HG02840 (cell line): ENCODE results near the gene ADAMTS7.
"Not testable (repeated sequence)": the region's sequence is repeated elsewhere in the genome, so short reads cannot be mapped to it uniquely, and the experiment has no call there.

Experiments used
- ATAC-seq: cut with Tn5 transposase; IDR thresholded peaks from one replicate; pipeline ENCODE4 v1.9.1; 2021; ENCODE audit warnings: mild to moderate bottlenecking, moderate library complexity, moderate number of reproducible peaks; ENCODE audit not compliant: unreplicated experiment, low FRiP score

Gene ADAMTS7

GRCh38 chr15:78811124-78811824 lies at the start of gene ADAMTS7:
Gene ADAMTS7, minus strand, starts transcription at chr15:78811464. Its CDS starts 244 bp downstream, at chr15:78811220.
- ATAC-seq, result no peak

DNA sequence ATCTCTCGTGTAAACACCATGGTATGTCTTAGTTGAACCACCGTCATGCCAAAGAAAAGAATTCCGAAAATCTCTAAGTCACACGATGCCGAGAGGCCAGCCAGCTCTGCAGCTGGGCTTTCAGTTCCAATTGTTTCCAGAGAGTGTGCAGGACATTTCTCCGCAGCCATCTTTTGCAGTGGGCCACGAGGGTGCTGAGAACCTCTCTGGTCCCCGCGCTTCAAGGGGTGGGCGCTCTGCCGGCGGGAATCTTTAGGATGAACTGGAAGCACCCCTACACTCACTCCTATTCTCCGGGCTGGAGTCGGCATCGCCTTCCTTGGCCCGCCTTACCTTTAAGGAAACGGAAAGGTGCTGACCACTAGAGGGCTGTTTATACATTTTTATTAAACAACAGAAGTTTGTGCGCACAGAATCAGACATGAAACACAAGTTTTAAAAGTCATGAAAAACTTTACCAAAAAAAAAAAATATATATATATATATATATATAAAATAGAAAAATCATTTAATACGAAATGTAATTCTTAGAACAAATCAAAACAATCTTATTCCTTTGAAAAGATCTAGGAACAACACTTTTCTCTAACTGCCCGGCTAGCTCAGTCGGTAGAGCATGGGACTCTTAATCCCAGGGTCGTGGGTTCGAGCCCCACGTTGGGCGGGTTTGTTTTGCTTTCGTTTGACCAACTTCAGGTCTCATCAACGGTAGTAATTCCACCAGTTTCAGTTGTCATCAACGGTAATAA lies 48.9 kb upstream of the ADAMTS7 start:
- peak; percentile 66 for ATAC-seq

- ATAC-seq, result no peak
Measured at GRCh38 chr15:78855746-78856145, 44.5 kb upstream of the ADAMTS7 start.

- ATAC-seq, result no peak
Measured at GRCh38 chr15:78854833-78855372, 43.6 kb upstream of the ADAMTS7 start.

- ATAC-seq, result no peak
Measured at GRCh38 chr15:78853500-78853899, 42.2 kb upstream of the ADAMTS7 start.

DNA sequence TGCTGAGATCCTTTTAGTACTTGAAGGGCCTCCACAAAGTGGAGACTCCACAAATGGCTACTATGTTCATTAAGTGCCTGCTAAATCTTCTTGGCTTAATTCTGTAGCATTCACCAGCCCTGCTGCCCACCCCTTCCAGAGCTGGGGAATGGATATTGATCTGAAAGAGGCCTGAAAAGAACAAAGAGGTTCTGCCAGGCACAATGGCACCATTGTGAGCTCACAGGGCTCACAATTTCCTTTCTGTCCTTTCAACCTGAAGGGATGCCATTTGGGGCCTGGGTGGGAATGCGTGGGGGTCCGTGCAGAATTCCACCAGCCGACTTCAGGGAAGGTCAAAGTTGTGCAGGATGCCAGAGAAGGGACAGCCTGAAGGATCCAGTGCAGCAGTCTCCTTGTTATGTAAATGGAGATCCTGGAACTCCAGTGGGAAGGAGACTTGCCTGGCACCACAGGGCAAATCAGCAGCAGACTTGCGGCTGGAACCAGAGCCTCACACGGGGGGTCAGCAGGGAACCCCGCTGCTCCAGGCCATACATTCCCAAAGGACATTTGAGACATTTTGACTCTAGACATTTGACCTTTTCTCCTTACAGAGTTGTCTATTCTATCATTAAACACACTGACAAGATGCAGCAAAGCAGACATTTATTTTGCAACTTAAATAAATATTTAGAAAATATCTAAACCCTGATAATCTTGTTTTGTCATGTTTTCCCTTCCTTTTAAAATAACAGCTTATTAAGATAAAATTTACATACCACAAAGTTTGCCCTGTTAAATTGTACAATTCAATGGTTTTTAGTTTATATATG lies 39.9 kb upstream of the ADAMTS7 start:
- no peak for ATAC-seq

- ATAC-seq, result no peak
Measured at GRCh38 chr15:78850352-78850751, 39.1 kb upstream of the ADAMTS7 start.

DNA sequence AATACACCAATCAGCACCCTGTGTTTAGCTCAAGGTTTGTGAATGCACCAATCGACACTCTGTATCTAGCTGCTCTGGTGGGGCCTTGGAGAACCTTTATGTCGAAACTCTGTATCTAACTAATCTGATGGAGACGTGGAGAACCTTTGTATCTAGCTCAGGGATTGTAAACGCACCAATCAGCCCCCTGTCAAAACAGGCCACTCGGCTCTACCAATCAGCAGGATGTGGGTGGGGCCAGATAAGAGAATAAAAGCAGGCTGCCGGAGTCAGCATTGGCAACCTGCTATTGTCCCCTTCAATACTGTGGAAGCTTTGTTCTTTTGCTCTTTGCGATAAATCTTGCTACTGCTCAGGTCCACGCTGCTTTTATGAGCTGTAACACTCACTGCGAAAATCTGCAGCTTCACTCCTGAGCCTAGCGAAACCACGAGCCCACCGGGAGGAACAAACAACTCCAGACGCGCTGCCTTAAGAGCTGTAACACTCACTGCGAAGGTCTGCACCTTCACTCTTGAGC lies 36.2 kb upstream of the ADAMTS7 start:
- ATAC-seq, result not testable (repeated sequence)

DNA sequence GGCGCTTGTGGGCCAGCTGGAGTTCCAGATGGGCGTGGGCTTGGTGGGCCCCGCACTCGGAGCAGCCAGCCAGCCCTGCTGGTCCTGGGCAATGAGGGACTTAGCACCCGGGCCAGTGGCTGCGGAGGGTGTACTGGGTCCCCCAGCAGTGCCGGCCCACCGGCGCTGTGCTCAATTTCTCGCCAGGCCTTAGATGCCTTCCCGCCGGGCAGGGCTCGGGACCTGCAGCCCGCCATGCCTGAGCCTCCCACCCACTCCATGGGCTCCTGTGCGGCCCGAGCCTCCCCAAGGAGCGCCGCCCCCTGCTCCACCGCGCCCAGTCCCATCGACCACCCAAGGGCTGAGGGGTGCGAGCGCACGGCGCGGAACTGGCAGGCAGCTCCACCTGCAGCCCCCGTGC lies 35.6 kb upstream of the ADAMTS7 start:
- not testable (repeated sequence) for ATAC-seq

- no peak for ATAC-seq
Measured at GRCh38 chr15:78842519-78842918, 31.3 kb upstream of the ADAMTS7 start.

- ATAC-seq, result no peak
Measured at GRCh38 chr15:78841891-78842290, 30.6 kb upstream of the ADAMTS7 start.

GRCh38 chr15:78841376-78841706 lies 30.1 kb upstream of the ADAMTS7 start:
- ATAC-seq, result no peak

DNA sequence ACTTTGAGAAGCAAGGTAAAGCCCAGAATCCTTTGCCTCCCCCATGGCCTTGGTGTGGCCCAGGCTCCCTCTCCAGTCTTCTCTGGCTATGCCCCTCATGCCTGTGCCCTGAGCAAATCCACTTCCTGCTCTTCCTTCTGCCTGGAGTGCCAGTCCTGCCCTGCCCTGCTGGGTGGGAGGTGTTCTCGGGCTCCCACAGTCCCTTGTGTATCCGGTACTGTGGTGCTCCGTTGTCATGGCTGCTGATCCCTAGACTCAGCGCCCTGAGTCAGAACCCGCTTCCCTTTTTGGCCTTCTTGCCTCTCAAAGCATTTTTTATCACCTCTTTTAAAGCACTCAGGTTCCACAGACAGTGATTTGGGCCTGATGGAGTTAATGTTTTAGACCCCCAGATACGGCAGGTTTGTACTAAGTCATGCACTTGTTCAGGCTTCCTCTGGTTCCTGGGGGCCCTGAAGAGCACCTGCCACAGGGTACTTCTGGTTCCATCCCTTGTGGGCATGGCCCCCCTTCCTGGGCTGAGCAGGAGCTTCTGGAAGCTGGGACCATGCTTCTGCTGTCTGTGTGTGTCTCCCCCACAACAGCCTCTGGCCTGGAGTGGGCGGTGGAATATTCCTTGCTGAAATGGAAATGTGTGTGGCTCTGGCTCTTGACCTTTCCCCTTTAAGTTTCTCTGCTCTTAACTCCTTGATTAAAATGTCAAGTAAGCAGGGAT lies 29.6 kb upstream of the ADAMTS7 start:
- no peak for ATAC-seq

- not testable (repeated sequence) for ATAC-seq
Measured at GRCh38 chr15:78839151-78839550, 27.9 kb upstream of the ADAMTS7 start.

GRCh38 chr15:78838489-78838888 lies 27.2 kb upstream of the ADAMTS7 start:
- no peak for ATAC-seq

DNA sequence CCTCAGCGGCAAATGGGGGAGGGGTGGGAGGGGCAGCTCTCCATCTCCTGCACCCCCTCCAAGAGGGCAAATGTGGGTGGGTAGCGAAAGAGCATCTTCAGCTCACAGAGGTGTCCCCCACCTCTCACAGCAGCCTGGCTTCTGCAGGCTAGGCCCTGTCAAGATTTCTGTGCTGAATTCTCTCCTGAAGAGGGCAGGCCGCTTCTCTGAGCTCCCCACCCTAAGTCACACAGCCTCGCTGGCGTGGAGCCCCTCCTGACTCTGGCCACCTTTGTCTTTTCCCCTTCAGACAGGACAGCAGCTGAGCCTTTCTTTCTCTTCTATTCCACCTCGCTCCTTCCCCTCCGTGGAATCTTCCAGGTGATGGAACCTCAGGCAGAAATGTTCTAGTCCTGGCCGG lies 26.3 kb upstream of the ADAMTS7 start:
- no peak for ATAC-seq

DNA sequence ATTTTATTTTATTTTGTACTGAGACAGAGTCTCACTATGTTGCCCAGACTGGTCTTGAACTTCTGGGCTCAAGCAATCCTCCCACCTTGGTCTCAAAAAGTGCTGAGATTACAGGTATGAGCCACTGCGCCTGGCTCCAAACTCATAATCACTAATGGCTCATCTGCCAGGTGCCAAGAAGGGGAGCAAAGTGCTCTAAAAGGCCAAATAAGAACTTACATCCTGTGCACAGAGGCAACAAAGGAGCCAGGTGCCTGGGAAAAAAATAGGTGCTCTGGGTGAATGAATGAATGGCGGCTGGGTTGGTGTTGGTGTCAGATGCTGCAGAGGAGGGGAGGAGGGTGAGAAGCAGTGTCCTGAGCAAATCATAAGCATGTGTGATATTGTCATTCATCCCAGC lies 25.9 kb upstream of the ADAMTS7 start:
- ATAC-seq, result no peak

DNA sequence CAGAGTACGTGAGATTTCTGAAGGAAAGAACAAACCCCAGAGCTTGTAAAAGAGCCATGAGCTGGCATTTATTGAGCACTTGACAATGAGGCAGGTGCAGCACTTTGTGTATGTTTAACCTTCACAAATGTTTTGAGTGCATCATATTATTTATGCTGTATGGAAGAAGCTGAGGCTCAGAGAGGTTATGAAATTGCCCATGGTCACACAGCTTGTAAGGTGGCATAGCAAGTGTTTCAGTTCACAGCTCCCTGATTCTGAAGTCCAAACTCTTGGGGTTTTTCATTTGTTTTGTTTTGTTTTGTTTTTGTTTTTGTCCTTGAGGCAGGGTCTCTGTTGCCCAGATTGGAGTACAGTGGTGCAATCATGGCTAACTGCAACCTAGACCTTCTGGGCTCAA lies 25.1 kb upstream of the ADAMTS7 start:
- no peak for ATAC-seq

DNA sequence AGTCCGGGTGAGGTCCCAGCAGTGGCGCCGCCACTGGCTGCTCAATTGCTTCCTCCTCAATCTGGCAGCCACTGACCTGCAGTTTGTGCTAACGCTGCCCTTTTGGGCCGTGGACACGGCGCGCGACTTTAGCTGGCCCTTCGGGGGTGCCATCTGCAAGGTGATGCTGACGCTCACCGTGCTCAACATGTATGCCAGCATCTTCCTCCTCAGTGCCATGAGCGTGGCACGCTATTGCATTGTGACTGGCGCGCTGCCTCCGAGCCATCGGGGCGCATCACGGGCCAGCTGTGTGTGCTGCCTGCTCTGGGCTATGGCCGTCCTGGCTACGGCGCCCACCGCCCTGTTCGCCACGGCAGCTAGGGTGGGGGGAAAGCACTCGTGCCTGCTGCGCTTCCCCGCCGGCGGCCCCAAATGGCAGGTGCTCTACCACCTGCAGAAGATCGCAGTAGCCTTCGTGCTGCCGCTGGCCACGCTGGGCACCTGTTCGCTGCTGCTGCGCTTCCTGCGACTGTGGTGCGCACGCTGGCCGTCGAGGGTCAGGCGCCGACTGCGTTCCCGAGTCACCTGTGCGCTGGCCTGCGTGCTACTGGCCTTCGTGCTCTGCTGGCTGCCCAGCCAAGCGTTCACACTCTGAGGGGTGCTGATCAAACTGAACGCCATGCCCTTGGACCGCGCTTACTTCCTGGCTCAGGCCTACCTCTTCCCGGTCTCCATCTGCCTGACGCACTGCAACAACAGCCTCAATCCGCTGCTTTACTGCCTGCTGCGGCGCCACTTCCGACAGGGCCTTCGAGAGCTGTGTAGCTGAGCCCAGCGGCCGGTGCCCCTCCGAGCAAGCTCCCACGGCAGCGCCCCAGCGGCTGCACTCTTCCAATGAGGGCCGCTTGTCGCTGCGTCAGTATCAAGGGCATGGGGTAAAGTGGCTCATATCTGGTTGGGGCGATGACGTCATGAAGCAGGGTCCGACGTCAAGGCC lies 20.3 kb upstream of the ADAMTS7 start:
- ATAC-seq, result no peak
